Measurements from ENCODE around the gene LEFTY2. TPM values are rescaled to one million over a fixed set of nuclear protein-coding genes. Genes with fewer than 3 reads are reported as not detected.

The LEFTY2 gene
- polyA plus RNA-seq, 1 experiment = not detected

GRCh38 chr1:225928186-225929175, 12.5 kb downstream of the LEFTY2 start:
- POLR2A ChIA-PET = no interaction called here
- Histone ChIP-seq H3K27me3 (ENCODE audit: control insufficient read depth, insufficient read depth, low read length) (no peaks in the 10 kb centered on the region), H3K36me3 (ENCODE audit: control insufficient read depth, insufficient read depth, low read length) (no peaks in the 10 kb centered on the region), H3K4me3 (ENCODE audit: low read depth, low read length) (no peak overlapping the region)
- no peak for DNase-seq (ENCODE audit: low read depth)
- TF ChIP-seq, protein P1, sequence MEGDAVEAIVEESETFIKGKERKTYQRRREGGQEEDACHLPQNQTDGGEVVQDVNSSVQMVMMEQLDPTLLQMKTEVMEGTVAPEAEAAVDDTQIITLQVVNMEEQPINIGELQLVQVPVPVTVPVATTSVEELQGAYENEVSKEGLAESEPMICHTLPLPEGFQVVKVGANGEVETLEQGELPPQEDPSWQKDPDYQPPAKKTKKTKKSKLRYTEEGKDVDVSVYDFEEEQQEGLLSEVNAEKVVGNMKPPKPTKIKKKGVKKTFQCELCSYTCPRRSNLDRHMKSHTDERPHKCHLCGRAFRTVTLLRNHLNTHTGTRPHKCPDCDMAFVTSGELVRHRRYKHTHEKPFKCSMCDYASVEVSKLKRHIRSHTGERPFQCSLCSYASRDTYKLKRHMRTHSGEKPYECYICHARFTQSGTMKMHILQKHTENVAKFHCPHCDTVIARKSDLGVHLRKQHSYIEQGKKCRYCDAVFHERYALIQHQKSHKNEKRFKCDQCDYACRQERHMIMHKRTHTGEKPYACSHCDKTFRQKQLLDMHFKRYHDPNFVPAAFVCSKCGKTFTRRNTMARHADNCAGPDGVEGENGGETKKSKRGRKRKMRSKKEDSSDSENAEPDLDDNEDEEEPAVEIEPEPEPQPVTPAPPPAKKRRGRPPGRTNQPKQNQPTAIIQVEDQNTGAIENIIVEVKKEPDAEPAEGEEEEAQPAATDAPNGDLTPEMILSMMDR (IDR thresholded peaks at IDR 0.05; ENCODE audit: insufficient read depth, low read depth, low read length) = no peak
- CTCF ChIA-PET = interaction anchor here (1.2 kb wide), 1 partner anchor 452 kb away, joined by 3 read pairs; no protein-coding TSS in a partner anchor

DNA sequence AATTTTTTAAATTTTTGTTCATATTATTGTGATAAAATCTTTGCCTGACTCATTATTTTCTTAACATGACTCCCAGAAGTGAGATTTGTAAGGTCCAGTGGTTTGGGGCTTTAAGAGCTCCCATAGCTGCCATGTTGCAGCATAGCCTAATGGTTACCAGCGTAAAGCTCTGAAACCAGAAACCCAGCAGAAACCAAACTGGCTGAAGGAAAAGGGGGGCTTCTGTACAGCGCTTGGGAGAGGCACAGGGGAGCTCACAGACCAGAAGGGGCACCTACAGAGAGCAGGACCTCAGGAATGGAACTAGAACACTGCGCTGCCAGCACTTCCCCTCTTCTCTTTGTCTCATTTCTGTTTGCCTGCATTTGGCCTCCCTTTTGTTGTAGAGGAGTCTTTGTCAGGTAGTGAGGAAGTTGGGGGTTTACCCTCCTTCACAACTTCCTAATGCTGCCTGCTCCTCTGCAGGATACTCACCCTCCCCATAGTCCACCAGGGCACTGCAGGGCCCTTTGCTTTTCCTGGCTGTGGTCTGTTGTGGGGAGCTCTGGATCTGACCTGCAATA, 14.4 kb downstream of the LEFTY2 start:
- CTCF ChIA-PET = interaction anchor here (1.0 to 1.1 kb wide), 2 partner anchors 15 to 48 kb away, joined by 3 read pairs; no protein-coding TSS in a partner anchor
- DNase-seq (ENCODE audit: low read depth) = no peak

DNA sequence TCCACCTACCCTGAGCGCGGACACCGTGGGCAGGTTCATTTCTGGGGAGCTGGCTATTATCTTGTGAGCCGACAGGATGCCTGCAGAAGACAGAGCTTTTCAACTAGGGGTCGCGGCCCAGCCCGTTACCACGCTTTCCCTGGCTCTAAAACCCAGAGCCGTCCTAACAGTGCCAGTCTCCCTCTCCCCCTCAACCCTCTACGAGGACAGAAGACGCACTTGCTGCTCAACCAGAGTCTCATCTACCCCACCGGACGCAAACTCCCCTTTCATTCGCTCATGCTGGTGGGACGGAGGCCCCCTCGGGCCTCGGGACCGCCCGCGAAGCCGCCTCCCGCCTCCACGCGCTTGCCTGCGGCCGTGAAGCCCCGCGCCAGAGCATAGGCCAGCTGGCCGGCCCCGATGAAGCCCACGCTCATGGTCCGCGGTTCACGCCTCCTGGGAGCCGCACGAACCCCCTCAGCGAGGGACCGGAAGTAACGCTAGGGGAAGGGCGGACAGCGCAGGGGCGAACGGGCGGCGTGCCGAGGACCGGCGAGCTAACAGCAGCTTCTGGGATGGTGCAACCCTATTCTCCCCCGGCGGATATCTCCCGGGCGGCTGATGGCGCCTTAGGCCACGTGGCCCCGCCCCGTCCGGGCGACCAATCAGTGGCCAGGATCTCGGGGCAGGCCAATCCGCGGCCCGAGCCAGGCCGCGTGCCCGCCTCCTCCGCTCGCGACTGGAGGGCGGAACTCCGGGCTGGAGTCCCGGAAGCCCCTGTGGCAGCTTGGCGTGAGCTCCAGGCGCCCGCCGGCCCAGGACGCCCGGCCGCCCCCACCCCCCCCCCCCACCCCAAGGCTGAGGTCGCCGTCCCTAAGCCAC, 17.1 kb downstream of the LEFTY2 start, which contains the start of gene PYCR2:
Gene PYCR2, minus strand, starts transcription at position 559 of the 864 bp plus-strand sequence. Its CDS starts 140 bp downstream, at position 419.
- peak within 1 kb of the TSS; percentile 78 for H3K4me3 ChIP-seq (ENCODE audit: low read depth, low read length)
- TF ChIP-seq, protein P1 (IDR thresholded peaks at IDR 0.05; ENCODE audit: insufficient read depth, low read depth, low read length) = no peak
- H3K27me3 ChIP-seq (ENCODE audit: control insufficient read depth, insufficient read depth, low read length) = no peaks in the 10 kb centered on the region
- DNase-seq (ENCODE audit: low read depth) = peak; percentile 74
- ChIA-PET CTCF (interaction anchor here (0.8 to 2.8 kb wide), 3 partner anchors 13 to 449 kb away, joined by 3 to 8 read pairs (median 4); no protein-coding TSS in a partner anchor), POLR2A (interaction anchor here (0.6 kb wide), 2 partner anchors 71 to 495 kb away, joined by 3 read pairs; no protein-coding TSS in a partner anchor)
- peaks cover 10% of the 10 kb centered on the region for H3K36me3 ChIP-seq (ENCODE audit: control insufficient read depth, insufficient read depth, low read length)

More for the DNA sequence above, 14.4 kb downstream of the LEFTY2 start:
- POLR2A ChIA-PET = no interaction called here
- Histone ChIP-seq H3K36me3 (ENCODE audit: control insufficient read depth, insufficient read depth, low read length) (peaks cover 7% of the 10 kb centered on the region), H3K4me3 (ENCODE audit: low read depth, low read length) (no peak overlapping the region), H3K27me3 (ENCODE audit: control insufficient read depth, insufficient read depth, low read length) (no peaks in the 10 kb centered on the region)
- TF ChIP-seq, protein P1 (IDR thresholded peaks at IDR 0.05; ENCODE audit: insufficient read depth, low read depth, low read length) = no peak

GRCh38 chr1:225923381-225923691, 17.7 kb downstream of the LEFTY2 start:
- TF ChIP-seq, protein P1 (IDR thresholded peaks at IDR 0.05; ENCODE audit: insufficient read depth, low read depth, low read length) = no peak
- CTCF ChIA-PET = interaction anchor here (1.7 to 2.8 kb wide), 2 partner anchors 12 to 449 kb away, joined by 4 to 8 read pairs; no protein-coding TSS in a partner anchor
- no peak for DNase-seq (ENCODE audit: low read depth)

More at GRCh38 chr1:225923381-225923691, 17.7 kb downstream of the LEFTY2 start:
- Histone ChIP-seq H3K36me3 (ENCODE audit: control insufficient read depth, insufficient read depth, low read length) (peaks cover 10% of the 10 kb centered on the region), H3K27me3 (ENCODE audit: control insufficient read depth, insufficient read depth, low read length) (no peaks in the 10 kb centered on the region), H3K4me3 (ENCODE audit: low read depth, low read length) (peak overlapping the region; percentile 78)
- POLR2A ChIA-PET = no interaction called here

Measured in BJ (cell line).